K562 treated with DMSO at 1 percent for 24 hours (cell line): ENCODE results near the gene PREB. TPM values are rescaled to one million over a fixed set of nuclear protein-coding genes. Genes with fewer than 3 reads are reported as not detected.

ENCODE experiments used
- total RNA-seq: library from RNA; unstranded; fragments of 300-600 nt; gene quantifications from 2 replicates; pipeline ENCODE4 v1.2.3, GENCODE V29; 2022; ENCODE audit warnings: low read depth; ENCODE audit not compliant: insufficient read depth

The PREB gene
- total RNA-seq: 102 and 109 TPM in 2 replicates

GRCh38 chr2:27133905-27134780 is at the start of gene PREB:
Gene PREB (minus strand): TSS chr2:27134636. CDS start chr2:27134421, 215 bp downstream.

GRCh38 chr2:27148801-27149439 is 14.5 kb upstream of the PREB start, which contains the start of gene TCF23:
Gene TCF23 (plus strand): TSS chr2:27149004. CDS start chr2:27149134, 130 bp downstream.

GRCh38 chr2:27139310-27139709 is 4.9 kb upstream of the PREB start, which contains the start of gene PRR30:
Gene PRR30 (minus strand): TSS chr2:27139410. CDS start chr2:27138329, 1,081 bp downstream.

GRCh38 chr2:27123302-27124150 is 10.9 kb downstream of the PREB start, which contains the start of gene ABHD1:
Gene ABHD1 (plus strand): TSS chr2:27123815. CDS start chr2:27123949, 134 bp downstream.

GRCh38 chr2:27118525-27119329 is 15.7 kb downstream of the PREB start, which contains the start of gene CGREF1:
Gene CGREF1 (minus strand): TSS chr2:27119128. CDS start chr2:27104366, 14,762 bp downstream.

GRCh38 chr2:27086724-27087593 is 47.5 kb downstream of the PREB start, which contains the start of gene KHK:
Gene KHK (plus strand): TSS chr2:27086772. CDS start chr2:27087260, 488 bp downstream.

Other genes with a start within 250 kb of the PREB start
- 56.8 and 61.9 TPM in 2 replicates for gene MAPRE3, start 164.0 kb downstream of the PREB start, total RNA-seq
- 113 and 117 TPM in 2 replicates for gene TMEM214, start 101.7 kb downstream of the PREB start, total RNA-seq
- gene AGBL5, start 83.0 kb downstream of the PREB start, total RNA-seq: 39.3 and 43.3 TPM in 2 replicates
- gene OST4, start 63.0 kb downstream of the PREB start, total RNA-seq: 226 and 237 TPM in 2 replicates
- gene EMILIN1, start 56.0 kb downstream of the PREB start, total RNA-seq: 4.9 and 5.4 TPM in 2 replicates
- gene KHK, start 47.9 kb downstream of the PREB start, total RNA-seq: 18.6 and 18.8 TPM in 2 replicates
- gene CGREF1, start 15.5 kb downstream of the PREB start, total RNA-seq: 0.29 and 0.39 TPM in 2 replicates
- 0.23 and 0.66 TPM in 2 replicates for gene ABHD1, start 10.8 kb downstream of the PREB start, total RNA-seq
- not detected in 2 replicates for gene PRR30, start 4.8 kb upstream of the PREB start, total RNA-seq
- not detected in 2 replicates for gene TCF23, start 14.4 kb upstream of the PREB start, total RNA-seq
- gene ATRAID, start 77.4 kb upstream of the PREB start, total RNA-seq: 99.2 and 103 TPM in 2 replicates
- gene SLC5A6, start 77.6 kb upstream of the PREB start, total RNA-seq: 34.1 and 34.6 TPM in 2 replicates
- 45.7 and 49.5 TPM in 2 replicates for gene CAD, start 82.7 kb upstream of the PREB start, total RNA-seq
- gene SLC30A3, start 128.4 kb upstream of the PREB start, total RNA-seq: 2.3 and 2.8 TPM in 2 replicates
- 0.30 TPM in 1 of 2 replicates, not detected in the other for gene DNAJC5G, start 140.8 kb upstream of the PREB start, total RNA-seq
- gene TRIM54, start 147.8 kb upstream of the PREB start, total RNA-seq: not detected in 2 replicates
- gene UCN, start 173.8 kb upstream of the PREB start, total RNA-seq: 5.5 and 11.2 TPM in 2 replicates
- 64.7 and 77.2 TPM in 2 replicates for gene MPV17, start 188.5 kb upstream of the PREB start, total RNA-seq
- 48.9 and 53.5 TPM in 2 replicates for gene GTF3C2, start 222.1 kb upstream of the PREB start, total RNA-seq
- gene EIF2B4, start 235.7 kb upstream of the PREB start, total RNA-seq: 60.9 and 61.9 TPM in 2 replicates
- gene SNX17, start 236.0 kb upstream of the PREB start, total RNA-seq: 89.8 and 91.5 TPM in 2 replicates
- 16.2 and 19.4 TPM in 2 replicates for gene ZNF513, start 246.1 kb upstream of the PREB start, total RNA-seq